Superior temporal gyrus (tissue), 1 donor: Measurements from ENCODE around the gene PTPRG.

Source experiments
- DNase-seq: peaks from one replicate; pipeline ENCODE4 v3.0.0-alpha.2; 2016; ENCODE audit errors: extremely low spot score

PTPRG gene

GRCh38 chr3:61927332-61927731, 366.0 kb downstream of the PTPRG start:
- DNase-seq: peak; percentile 62

GRCh38 chr3:61928039-61928438, 366.7 kb downstream of the PTPRG start:
- peak; percentile 47 for DNase-seq

GRCh38 chr3:61928776-61929314, 367.5 kb downstream of the PTPRG start:
- no peak for DNase-seq

DNA sequence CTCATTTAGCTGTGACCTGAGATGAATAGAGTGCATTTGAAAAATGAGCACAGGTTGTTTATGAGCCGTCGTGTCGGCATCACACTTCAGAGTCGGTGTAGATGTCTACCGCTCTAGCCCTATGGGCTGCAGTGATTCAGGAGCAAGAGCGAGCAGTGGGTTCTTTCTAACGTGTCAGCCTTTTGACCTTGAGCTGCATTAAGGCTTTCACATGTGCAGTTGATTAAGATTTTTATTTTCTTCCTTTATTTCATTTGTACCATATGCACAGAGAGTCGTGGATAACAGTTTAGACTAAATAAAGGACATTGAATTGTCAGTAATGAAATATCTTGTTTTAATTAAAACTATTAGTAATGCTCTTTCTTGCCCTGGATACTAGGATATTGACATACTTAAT, 368.2 kb downstream of the PTPRG start:
- DNase-seq: no peak

- DNase-seq: no peak
Measured at GRCh38 chr3:61932499-61932898, 371.1 kb downstream of the PTPRG start.

DNA sequence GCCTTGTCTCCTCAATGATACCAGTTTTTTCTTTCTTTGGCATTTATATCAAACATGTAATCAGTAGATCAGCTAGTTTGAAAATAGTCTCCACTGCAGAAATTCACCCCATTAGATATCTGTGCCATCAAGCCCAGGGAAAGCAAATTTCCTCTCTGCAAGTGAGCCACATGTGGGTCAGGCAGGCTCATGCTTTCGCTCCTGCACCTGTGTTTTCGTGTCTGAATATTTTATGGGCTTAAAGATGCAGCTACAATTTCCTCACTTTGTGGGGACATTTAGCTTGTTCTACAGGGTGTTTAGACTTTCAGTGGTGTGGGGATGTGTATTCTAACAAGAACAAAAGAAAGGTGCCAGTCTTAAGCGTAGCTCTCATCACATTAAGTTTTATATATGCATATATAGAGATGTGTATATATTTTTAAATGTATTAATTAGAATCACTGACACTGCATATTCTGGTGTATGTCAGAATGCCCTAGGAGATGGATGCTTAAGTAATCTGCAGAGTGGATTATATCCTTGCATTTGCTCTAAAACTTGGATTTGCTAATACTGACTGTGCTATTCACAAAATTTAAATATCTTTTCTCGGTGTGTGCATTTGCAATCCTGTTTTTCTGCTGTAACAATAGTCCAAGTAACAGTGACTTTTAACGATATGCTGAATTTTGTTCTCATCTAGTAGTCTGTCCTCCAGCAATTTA, 372.6 kb downstream of the PTPRG start:
- no peak for DNase-seq

DNA sequence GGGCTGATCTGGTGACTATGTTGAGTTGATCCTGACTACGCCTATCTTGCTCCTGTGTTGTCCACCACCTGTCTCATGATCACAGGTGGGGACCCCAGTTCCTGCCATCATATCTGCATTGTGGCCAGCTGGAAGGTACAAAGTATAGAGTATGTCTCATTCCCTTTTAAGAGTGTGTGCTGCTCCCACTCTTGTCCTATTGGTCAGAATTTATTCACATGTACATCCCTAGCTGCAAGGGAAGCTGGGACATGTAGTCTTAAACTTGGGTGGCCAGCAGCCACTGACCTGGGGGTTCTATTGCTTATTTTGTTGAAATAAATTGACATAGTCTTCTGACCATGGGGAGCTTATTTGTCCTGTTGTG, 373.1 kb downstream of the PTPRG start:
- DNase-seq: no peak

DNA sequence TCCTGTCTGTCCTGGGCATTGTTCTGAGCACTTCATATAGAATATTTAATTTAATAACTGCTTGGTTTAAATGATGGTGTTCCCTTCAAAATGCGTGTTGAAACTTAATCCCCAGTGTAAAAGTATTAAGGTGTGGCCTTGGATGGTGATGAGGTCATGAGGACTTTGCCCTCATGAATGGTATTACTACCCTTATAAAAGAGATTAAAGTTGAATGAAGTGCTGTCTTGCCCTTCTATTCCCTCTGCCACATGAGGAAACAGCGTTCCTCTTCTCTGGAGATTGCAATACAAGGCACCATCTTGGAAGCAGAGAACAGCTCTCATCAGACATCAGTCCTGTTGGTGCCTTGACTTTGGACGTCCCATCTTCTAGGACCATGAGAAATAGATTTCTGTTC, 374.4 kb downstream of the PTPRG start:
- no peak for DNase-seq

GRCh38 chr3:61936344-61936937, 375.1 kb downstream of the PTPRG start:
- DNase-seq: no peak

DNA sequence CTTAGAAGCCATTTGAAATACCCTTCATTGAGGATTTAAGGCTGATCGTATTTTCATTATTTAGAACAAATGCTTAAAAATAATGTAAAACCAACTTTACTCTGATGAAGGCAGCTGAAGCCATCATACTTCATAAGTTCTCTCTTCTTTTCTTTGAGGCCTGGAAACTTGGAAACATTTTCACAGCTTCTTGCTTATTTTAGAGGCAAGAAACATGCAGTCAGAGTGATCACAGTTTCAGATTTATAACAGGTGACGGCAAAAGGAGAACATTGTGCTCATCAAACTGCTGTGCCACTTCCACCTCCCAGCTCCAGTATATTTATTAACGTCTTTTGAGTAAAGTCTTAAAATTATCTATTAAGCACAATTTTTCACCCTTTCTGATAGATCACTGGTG, 376.1 kb downstream of the PTPRG start:
- DNase-seq: no peak

DNA sequence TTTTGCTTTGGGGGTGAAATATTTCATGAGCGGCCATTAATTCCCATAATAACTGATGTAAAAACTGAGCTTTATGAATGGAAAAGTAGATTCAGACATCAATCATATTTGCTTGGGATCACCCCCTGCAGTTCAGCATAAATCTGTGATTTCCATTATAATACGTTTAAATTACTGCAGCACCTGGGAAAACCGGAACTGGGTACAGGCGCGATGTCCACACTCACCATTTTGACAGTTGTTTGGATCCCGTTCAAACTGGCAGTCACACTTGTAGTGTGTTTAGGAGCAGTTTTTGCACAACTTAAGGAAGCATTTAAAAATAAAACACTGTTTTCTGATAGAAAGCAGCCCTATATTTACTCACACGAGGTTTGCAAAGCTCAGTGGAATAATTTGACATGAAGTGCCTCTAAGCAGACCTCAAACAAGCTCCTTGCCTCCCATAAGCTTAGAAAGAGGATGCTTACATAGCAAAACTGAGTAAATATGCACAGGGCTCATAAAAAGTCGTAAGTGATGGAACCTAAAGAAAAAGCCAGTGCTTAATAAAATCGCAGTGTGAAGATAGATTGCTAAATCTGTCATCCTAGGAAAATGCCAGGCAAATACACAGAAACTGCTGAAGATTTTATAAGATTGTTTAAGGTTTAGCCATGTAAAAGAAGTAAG, 377.6 kb downstream of the PTPRG start:
- DNase-seq: no peak

DNA sequence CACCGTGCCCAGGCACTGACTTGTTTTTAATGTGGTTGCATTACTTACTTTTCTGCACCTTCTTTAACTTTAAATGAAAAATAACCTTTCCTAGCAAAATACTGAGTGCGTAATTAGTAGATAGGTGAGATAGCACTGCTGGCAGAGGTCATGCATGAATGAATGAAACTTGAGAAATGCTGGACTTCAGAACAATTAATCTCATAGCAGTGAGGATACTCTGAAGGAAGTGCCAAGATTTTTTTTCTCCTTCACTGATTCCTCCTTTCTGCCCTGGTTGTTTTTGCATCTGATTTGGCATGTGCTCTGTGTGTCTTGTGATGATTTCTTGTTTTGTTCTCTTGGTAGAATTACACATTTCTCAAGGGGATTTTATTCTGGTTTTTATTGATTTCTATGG, 378.9 kb downstream of the PTPRG start:
- no peak for DNase-seq

GRCh38 chr3:61943975-61944374, 382.6 kb downstream of the PTPRG start:
- no peak for DNase-seq

GRCh38 chr3:61944726-61945125, 383.4 kb downstream of the PTPRG start:
- no peak for DNase-seq

DNA sequence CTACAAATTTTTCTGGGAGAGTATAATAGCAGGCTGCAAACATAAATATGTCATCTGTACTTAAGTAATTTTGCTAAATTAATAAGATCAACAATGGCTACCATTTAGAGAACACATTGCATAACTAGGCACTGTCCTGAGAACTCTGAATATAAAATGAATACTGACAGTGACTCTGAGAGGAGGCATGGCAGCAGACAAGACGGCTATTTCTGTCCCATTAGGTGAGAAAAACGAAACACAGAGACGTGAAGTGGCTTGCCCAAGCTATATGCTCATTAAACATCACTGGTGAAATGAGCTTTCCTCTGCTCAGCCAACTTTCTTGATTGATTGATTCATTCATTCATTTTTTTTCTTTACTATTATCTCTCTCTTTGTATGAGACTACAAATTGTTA, 384.3 kb downstream of the PTPRG start:
- no peak for DNase-seq

- DNase-seq: no peak
Measured at GRCh38 chr3:61946570-61947324, 385.4 kb downstream of the PTPRG start.

DNA sequence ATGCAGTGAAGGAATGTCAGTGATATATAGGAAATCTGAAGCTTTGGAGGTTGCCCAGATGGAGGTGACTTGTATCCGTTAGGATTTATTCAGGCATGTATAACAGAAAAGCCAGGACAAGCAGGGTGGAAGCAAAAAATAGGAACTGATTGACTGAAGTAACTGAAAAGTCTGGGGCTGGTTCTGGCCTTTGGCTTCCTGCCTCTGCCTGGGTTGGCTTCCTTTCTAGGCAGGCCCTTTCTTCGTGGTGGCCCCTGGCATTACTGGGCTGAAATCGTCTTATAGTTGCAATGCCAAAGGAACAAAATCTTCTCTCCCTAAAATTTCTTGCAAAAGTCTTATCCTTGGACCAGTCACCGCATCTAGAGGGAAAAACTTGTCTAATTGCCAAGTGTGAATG, 386.1 kb downstream of the PTPRG start:
- DNase-seq: no peak

GRCh38 chr3:61948699-61949305, 387.4 kb downstream of the PTPRG start:
- DNase-seq: no peak

DNA sequence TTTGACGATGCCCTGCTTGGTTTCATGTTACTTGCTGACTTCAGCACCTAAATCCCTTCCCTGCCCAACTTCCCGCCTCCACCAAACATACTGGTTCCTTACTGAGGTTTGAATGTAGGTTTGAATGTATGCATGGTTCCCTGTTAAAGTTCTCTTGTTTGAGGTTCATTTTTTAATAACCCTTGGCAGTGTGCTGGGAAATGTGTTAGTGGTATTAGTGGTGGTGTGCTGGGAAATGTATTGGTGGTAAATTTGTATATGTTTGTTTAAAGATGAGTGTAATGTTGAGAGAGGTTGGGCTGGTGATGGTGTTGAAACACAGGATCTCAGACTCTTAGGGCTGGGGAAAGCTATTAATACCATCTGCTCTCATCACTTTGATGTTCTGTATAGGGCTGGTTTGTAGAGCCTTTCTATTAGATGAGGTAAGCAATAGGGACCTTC, 392.7 kb downstream of the PTPRG start:
- no peak for DNase-seq

DNA sequence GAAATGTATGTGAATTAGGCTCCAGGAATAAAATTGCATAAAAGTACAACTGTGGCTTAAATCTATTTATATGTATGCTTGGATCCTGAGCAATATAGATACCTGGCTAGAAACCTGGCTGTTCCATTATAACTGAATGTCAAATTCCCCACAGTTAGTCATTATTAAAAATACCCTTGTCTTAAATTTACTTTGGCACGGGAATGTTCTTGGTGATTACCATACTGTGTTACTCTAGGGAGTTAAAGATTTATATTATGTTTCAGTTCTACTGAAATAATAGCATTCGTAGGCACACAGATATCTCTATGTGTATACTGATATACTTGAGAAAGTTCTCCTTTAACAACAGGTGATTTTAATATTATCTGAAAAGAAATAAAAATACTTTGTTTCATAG, 394.1 kb downstream of the PTPRG start:
- no peak for DNase-seq

GRCh38 chr3:61956236-61956635, 394.9 kb downstream of the PTPRG start:
- no peak for DNase-seq

DNA sequence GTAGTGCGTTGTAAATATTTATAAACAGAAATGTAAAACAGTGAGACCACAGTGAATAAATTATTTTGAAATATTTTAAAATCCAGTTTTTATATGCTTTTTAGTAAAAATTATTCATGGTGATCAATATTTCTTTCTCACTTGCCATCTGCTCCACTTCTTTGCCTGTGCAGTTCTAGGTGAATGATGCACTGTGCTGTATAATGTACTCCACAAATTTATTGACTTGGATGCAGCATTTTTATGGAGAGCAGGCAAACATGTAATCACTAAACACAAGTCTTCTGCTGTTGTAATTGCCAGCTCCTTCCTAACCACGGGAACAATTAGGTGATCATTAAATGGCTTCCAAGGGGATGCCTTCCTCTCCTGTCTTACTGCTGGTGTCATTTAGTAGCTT, 395.9 kb downstream of the PTPRG start:
- no peak for DNase-seq
